Breast epithelium (tissue), 3 donors: ENCODE measurements around the gene PAPSS2.

Source experiments
- CTCF ChIP-seq, 3 donors: fragments of 450-650 bp; IDR thresholded peaks; one replicate each; pipeline ENCODE4 v1.5.1; 2016 to 2017; ENCODE audit warnings: antibody characterized with exemption in 3 of 3, mild to moderate bottlenecking in 3 of 3, moderate library complexity in 3 of 3
- POLR2A ChIP-seq: fragments of 450-650 bp; IDR thresholded peaks from one replicate; pipeline ENCODE4 v1.6.1; 2016; ENCODE audit warnings: antibody characterized with exemption, mild to moderate bottlenecking, moderate library complexity
- POLR2AphosphoS5 ChIP-seq, 3 donors: sonication (generic); formaldehyde crosslinking; IDR thresholded peaks; one replicate each; pipeline ENCODE4 v1.6.1; 2017; ENCODE audit warnings: antibody characterized with exemption in 3 of 3

GRCh38 chr10:87781545-87781944, 121.9 kb downstream of the PAPSS2 start:
- TF ChIP-seq POLR2A (no peak), CTCF (IDR thresholded peaks at IDR 0.05) (no peak), POLR2AphosphoS5 (IDR thresholded peaks at IDR 0.05) (no peak)
